ENCODE measurements around the gene PSMC4.

Gene PSMC4

GRCh38 chr19:39995794-39996193 lies 24.8 kb downstream of the PSMC4 start:
- no peak for DNase-seq

GRCh38 chr19:39996218-39996810 lies 25.3 kb downstream of the PSMC4 start:
- DNase-seq = peak in 1 of 2 experiments; percentile 38

DNA sequence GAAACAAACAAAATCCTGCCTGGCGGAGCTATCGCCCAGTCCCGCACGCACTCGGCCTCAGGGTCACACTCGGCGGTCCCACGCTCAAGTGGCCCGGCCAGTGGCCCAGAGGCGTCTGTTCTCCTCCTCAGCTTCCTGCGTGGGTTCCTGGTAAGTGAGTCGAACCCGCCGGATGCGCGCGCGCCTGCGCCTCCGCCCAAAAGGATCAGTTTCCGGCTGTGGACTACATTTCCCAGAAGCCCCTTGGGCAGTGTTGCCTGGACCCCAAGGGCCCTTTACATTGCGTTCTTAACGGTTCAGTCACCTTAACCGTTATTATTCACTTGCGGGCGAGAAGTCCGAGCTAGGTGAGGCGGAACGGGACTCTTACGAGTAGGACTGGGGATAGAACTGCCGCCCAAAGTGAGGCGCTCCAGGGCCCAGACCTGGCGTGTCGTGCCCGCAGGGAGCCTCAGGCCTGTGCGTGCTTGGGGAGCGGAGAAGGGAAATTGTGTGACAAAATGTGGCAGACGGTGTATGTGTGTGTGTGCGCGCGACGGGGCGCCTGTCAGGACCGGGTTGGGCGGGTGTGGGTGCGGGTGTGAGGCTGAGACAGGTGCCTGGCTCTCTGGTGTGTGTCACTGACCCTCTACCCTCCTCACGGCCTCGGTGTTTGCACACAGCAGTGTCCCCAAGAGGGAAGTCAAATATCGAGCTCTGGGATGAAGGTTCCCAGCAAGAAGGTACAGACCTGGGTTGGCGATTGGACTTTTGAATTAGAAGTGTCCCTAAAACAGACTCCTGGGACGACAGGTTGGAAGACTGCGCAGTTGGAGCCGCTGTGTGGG lies 26.1 kb downstream of the PSMC4 start, which contains the start of gene ZNF546:
TSS of gene ZNF546 (plus strand) at position 250 of the 827 bp plus-strand sequence. CDS start 1,267 bp downstream, outside the sequence.
- peak; percentile 78 to 93 for DNase-seq

GRCh38 chr19:39997638-39998216 lies 26.8 kb downstream of the PSMC4 start:
- no peak for DNase-seq

GRCh38 chr19:39998501-39998900 lies 27.5 kb downstream of the PSMC4 start:
- no peak for DNase-seq

DNA sequence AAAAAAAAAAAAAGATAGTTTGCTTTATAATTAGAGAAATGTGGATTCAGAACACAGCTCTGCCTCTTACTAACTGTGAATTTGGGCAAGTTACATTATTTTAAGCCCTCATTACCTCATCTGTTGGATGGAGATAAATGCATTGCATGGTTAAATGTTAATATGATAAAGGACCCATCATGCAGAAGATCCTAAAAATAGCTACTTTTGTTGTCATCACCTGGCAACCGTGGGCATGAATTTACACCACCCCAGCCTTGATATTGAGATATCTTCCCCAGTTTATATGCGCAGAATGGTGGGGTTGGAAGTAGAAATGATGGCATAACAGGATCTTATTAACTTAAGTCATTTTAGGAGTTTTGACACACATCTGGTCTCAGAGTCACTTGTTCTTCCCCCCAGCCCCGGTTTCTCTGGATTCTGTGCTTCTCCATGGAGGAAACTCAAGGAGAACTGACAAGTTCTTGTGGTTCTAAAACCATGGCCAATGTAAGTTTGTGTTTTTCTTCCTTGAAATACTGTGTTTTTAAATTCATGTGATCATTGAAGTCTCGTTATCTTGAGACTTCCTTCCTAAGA lies 34.8 kb downstream of the PSMC4 start:
- DNase-seq = no peak

GRCh38 chr19:40006273-40006691 lies 35.3 kb downstream of the PSMC4 start:
- DNase-seq = no peak

- DNase-seq = no peak
These were observed 38.7 kb downstream of the PSMC4 start for GRCh38 chr19:40009674-40010073.

- no peak for DNase-seq
These were observed 43.0 kb downstream of the PSMC4 start for GRCh38 chr19:40013991-40014390.

- no peak for DNase-seq
These were observed 53.0 kb downstream of the PSMC4 start for GRCh38 chr19:40023969-40024368.

GRCh38 chr19:40025938-40026596 lies 55.1 kb downstream of the PSMC4 start:
- DNase-seq = no peak

GRCh38 chr19:40026597-40026970 lies 55.6 kb downstream of the PSMC4 start:
- DNase-seq = no peak
